HG03575 (cell line): ENCODE results near the gene TMEM61.
A peak's percentile ranks its signal among the peaks of the same experiment; 100 is the strongest.
"Not testable (repeated sequence)": the region's sequence is repeated elsewhere in the genome, so short reads cannot be mapped to it uniquely, and the experiment has no call there.

Experiments used
- ATAC-seq: cut with Tn5 transposase; IDR thresholded peaks from one replicate; pipeline ENCODE4 v1.9.1; 2021; ENCODE audit not compliant: unreplicated experiment, insufficient number of reproducible peaks, low FRiP score; ENCODE audit errors: extremely low read depth

TMEM61 gene

GRCh38 chr1:54956726-54957125 lies 23.7 kb upstream of the TMEM61 start:
- ATAC-seq, result no peak

DNA sequence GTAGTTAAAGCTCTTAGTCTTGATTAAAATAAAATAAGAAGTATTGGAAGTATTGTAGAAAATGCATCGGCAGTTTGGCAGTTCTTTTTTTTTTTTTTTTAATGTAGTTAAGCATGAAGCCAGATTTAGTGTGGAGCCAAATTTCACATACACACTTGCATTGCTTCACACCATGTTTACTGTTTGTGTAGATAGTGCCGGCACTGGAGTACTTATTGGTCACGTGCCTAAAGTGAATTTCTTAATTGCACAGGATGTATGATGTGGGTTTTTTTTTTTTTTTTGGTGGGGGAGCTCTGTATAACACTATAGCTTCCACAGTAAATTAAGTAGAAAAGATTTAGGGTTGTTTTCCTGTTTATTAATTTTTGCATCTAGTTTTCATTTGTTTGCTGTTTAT lies 21.2 kb upstream of the TMEM61 start:
- ATAC-seq, result no peak

- no peak for ATAC-seq
Measured at GRCh38 chr1:54962612-54963395, 17.6 kb upstream of the TMEM61 start.

- ATAC-seq, result not testable (repeated sequence)
Measured at GRCh38 chr1:54963829-54964228, 16.6 kb upstream of the TMEM61 start.

- no peak for ATAC-seq
Measured at GRCh38 chr1:54965624-54966340, 14.6 kb upstream of the TMEM61 start.

- ATAC-seq, result no peak
Measured at GRCh38 chr1:54967372-54967771, 13.1 kb upstream of the TMEM61 start.

DNA sequence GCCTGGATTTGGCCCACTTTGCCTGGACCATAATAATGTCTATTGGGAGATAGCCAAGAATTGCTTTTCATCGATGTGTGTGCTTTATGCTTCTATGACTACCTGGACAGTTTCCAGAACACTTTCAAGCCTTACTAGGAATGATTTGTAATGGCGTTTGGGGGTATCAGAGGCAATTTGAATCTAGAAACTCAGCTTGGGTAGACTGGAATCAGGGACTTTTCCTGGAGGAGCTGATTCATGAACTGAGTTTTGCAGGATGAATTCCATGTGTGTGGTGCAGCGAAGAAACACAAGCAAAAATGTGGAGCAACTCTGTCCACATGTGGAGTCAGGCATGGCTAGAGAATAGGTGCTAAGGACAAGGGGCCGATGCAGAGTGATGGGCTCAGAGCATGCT lies 11.9 kb upstream of the TMEM61 start:
- no peak for ATAC-seq

DNA sequence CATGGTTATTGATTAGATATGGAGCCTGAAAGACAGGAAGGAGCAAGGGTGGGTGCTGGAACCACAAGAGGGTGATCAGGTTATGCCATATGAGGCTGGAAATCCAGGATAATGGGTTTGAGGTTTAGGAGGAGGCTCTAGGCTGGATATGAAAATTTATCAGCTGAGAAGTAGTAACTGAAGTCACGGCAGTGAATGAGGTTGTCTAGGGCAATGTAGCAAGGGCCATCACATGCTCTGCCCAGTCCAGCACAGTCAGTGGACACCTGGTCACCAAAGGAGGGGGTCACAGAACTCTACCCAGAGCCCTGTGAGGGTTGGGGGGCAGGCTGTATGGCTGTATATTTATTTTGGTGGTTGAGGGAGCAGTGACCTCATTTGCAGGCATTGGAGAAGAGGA lies 10.5 kb upstream of the TMEM61 start:
- ATAC-seq, result no peak

- ATAC-seq, result no peak
Measured at GRCh38 chr1:54970901-54971300, 9.5 kb upstream of the TMEM61 start.

DNA sequence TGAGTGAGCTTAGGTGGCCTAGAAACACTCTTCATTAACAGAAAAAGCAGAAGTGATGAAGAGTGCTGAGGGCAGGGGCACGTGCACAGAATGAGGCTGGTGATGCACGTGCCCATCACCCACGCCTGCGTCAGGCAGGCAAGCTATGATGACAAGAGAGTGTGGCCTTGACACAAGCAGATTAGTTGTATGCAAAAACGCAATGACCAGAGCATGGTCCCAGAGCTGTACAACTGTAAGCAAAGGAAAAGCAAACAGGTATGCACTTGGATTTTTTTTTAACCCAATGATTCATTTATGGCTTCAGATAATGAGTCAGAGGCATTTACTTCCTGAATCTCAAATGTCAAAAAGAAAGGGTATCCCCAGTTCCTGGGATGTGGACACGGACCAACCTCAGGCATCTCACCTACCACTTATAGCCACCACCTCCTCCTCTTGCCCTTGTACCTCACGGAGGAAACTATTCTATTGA lies 9.1 kb upstream of the TMEM61 start:
- peak; percentile 93 for ATAC-seq

- ATAC-seq, result no peak
Measured at GRCh38 chr1:54972436-54972835, 8.0 kb upstream of the TMEM61 start.

- no peak for ATAC-seq
Measured at GRCh38 chr1:54973205-54973921, 7.1 kb upstream of the TMEM61 start.

- no peak for ATAC-seq
Measured at GRCh38 chr1:54975356-54976108, 4.9 kb upstream of the TMEM61 start.

DNA sequence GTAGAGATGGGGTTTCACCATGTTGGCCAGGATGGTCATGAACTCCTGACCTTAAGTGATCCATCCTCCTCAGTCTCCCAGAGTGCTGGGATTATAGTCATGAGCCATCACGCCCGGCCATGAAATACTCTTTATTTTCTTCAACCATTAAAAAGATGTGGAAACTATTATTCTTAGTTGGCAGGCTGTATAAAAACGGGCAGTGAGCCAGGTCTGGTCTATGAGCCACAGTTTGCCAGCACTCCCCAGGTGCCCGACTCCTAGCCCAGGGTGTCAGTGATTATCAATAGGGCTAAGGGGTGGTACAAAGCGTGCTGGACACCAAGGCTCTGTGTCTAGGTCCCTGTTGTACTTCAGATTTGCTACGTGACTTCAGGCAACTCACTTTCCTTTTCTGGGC lies 3.7 kb upstream of the TMEM61 start:
- ATAC-seq, result no peak

GRCh38 chr1:54977533-54978297 lies 2.7 kb upstream of the TMEM61 start:
- no peak for ATAC-seq

- no peak for ATAC-seq
Measured at GRCh38 chr1:54978528-54979326, 1.7 kb upstream of the TMEM61 start.

DNA sequence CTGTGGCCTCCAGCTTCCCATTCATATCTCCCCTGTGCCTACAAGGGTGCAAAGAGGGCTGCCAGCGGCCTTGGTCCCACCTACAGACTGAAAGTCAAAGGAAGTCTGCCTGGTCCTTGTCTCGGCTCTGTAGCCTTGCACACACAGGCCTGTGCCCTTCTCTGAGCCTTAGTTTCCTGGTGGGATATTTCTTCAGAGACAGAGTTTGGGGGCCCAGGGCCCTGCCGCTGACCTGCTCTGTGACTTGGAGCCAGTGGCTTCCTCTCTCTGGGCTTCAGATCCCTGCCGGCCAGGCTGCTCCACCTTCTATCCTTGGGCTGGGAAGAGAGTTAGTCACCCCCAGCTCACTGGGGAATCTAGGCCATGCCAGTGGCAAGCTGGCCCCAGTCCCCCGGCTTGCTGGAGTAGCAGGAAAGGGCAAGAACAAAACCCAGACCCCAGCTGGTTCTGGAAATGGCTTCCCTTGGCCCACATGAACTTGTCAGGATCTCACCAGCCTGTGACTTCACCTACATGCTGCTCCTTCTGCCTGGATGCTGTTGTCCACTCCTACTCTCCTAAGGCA lies 1.0 kb upstream of the TMEM61 start:
- no peak for ATAC-seq
